Inflammatory macrophage treated with lipopolysaccharide for 1 hour (primary cell): ENCODE measurements around the gene PCDHGA9.
"Not testable (repeated sequence)": the region's sequence is repeated elsewhere in the genome, so short reads cannot be mapped to it uniquely, and the experiment has no call there.

Experiments used
- DNase-seq, 2 donors: peaks; one replicate each; pipeline ENCODE4 v3.0.0-alpha.2; 2020 to 2022

PCDHGA9 gene

GRCh38 chr5:141384471-141385267, 17.9 kb upstream of the PCDHGA9 start:
- DNase-seq, result no peak

- peak; percentile 7 to 14 for DNase-seq
These were observed 14.8 kb upstream of the PCDHGA9 start, which contains the start of gene PCDHGB4 for GRCh38 chr5:141387557-141388311. TSS of gene PCDHGB4 (plus strand) at chr5:141387698. CDS start at chr5:141387885, 187 bp downstream.

- DNase-seq, result no peak
These were observed 13.9 kb upstream of the PCDHGA9 start for GRCh38 chr5:141388661-141389060.

- no peak for DNase-seq
These were observed 13.2 kb upstream of the PCDHGA9 start for GRCh38 chr5:141389153-141390042.

GRCh38 chr5:141392429-141393198, 10.0 kb upstream of the PCDHGA9 start, which contains the start of gene PCDHGA8:
TSS of gene PCDHGA8 (plus strand) at chr5:141392633. CDS start at chr5:141392814, 181 bp downstream.
- DNase-seq, result no peak

GRCh38 chr5:141393267-141393666, 9.3 kb upstream of the PCDHGA9 start:
- DNase-seq, result no peak

- DNase-seq, result not testable (repeated sequence)
These were observed 8.0 kb upstream of the PCDHGA9 start for GRCh38 chr5:141394401-141395187.

DNA sequence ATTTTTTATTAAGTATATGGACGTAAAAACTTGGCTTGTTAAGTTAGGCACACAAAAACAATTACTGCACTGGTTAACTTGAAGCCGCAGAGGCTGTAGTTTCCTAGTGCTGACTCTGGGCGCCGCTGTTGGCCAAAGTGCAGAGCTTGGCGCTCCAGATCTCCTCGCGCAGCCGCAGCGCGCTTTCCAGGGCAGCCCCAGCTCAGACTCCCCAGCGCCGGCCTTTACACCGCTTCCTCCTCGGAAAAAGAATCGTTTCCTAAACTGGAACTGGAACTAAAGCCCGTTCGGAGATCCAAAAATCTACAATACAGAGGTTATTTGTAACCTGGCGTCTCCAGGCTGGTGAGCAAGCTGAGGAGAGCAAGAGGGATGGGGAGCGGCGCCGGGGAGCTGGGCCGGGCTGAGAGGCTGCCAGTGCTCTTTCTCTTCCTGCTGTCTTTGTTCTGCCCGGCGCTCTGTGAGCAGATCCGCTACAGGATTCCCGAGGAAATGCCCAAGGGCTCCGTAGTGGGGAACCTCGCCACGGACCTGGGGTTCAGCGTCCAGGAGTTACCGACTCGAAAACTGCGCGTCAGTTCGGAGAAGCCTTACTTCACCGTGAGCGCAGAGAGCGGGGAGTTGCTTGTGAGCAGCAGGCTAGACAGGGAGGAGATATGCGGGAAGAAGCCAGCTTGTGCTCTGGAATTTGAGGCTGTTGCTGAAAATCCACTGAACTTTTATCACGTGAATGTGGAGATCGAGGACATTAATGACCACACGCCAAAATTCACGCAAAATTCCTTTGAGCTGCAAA, 4.6 kb upstream of the PCDHGA9 start, which contains the start of gene PCDHGB5:
Gene PCDHGB5 (plus strand): TSS at position 192 of the 796 bp plus-strand sequence. CDS start 181 bp downstream, at position 373.
- DNase-seq, result peak; percentile 44 to 49

DNA sequence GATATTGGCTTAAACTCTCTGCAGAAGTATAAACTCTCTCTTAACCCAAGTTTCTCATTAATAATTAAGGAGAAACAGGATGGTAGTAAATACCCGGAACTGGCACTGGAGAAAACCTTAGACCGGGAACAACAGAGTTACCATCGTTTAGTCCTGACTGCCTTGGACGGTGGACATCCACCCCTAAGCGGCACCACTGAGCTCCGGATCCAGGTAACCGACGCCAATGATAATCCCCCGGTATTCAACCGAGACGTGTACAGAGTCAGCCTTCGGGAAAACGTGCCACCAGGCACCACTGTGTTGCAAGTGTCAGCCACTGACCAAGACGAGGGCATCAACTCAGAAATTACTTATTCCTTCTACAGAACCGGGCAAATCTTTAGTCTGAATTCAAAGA, 4.0 kb upstream of the PCDHGA9 start:
- no peak for DNase-seq

GRCh38 chr5:141399555-141400258, 2.9 kb upstream of the PCDHGA9 start:
- no peak for DNase-seq

GRCh38 chr5:141403387-141403786, 809 bp downstream of the PCDHGA9 start:
- no peak for DNase-seq

- peak; percentile 43 to 54 for DNase-seq
These were observed 5.4 kb downstream of the PCDHGA9 start, which contains the start of gene PCDHGB6 for GRCh38 chr5:141407790-141408505. TSS of gene PCDHGB6 (plus strand) at chr5:141408021. CDS start at chr5:141408203, 182 bp downstream.

DNA sequence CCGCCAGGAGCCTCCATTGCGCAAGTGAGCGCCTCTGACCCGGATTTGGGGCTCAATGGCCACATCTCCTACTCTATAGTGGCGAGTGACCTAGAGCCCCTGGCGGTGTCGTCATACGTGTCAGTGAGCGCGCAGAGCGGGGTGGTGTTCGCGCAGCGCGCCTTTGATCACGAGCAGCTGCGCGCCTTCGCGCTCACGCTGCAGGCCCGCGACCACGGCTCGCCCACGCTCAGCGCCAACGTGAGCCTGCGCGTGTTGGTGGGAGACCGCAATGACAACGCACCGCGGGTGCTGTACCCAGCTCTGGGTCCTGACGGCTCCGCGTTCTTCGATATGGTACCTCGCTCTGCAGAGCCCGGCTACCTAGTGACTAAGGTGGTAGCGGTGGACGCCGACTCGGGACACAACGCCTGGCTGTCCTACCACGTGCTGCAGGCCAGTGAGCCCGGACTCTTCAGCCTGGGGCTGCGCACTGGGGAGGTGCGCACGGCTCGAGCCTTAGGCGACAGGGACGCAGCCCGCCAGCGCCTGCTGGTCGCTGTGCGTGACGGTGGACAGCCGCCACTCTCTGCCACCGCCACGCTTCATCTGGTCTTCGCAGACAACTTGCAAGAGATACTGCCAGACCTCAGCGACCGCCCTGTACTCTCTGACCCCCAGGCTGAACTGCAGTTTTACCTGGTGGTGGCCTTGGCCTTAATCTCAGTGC, 7.2 kb downstream of the PCDHGA9 start:
- no peak for DNase-seq

DNA sequence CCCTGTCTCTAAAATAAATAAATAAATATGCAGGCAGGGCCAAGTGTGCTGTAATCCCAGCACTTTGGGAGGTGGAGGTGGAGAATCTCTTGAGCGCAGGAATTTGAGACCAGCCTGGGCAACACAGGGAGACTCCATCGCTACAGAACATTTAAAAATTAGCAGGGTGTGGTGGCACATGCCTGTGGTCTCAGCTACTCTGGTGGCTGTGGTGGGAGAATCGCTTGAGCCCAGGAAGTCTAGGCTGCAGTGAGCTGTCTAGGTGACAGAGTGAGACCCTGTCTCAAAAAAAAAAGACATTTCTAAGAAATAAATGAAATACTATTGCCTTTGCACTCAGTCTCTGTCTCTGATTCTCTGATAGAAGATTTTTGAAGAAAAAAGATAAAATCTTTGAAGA, 9.0 kb downstream of the PCDHGA9 start:
- no peak for DNase-seq

- peak; percentile 51 to 64 for DNase-seq
These were observed 10.4 kb downstream of the PCDHGA9 start, which contains the start of gene PCDHGA10 for GRCh38 chr5:141412854-141413539. TSS of gene PCDHGA10 (plus strand) at chr5:141412987. CDS start at chr5:141413176, 189 bp downstream.

- DNase-seq, result no peak
These were observed 11.0 kb downstream of the PCDHGA9 start for GRCh38 chr5:141413540-141414069.
